Measurements from ENCODE around the gene SLC51A. TPM values are rescaled to one million over a fixed set of nuclear protein-coding genes. Genes with fewer than 3 reads are reported as not detected.

The SLC51A gene
- total RNA-seq, 1 donor from 2014 or later = not detected

DNA sequence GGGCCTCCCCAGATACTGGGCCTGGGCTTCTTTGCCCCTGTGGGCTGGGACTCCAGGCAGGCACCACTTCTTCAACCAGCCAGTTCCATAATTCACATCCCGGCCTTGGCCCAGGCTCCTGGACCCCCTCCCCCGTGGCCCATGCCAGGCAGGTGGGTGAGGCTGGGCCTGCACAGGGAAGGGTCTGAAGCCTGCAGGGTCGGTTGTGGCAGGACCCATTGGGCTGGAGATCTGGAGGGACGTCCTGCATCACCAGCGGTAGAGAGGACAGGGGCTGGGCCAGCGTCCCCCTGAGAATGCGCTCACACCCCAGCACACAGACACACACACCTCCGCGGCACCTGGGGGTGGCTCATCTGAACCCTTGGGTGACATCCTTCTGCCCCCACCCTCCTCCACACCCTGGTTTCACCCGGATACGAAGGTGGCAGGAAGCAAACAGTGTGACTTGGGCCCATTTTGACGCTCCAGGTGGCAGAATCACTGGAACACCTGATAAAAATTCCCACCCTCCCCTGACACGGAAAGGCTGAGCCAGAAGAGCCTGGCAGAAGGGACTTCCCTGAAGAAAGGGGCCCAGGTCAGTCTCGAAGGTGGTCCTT is 20.6 kb upstream of the SLC51A start:
- Mint-ChIP-seq H3K36me3 (ENCODE audit: low read depth, unreplicated experiment) (no peaks in the 10 kb centered on the region), H3K4me3 (ENCODE audit: unreplicated experiment) (no peak overlapping the region), H3K4me1 (ENCODE audit: low read depth, unreplicated experiment) (no peaks in the 10 kb centered on the region), H3K27me3 (ENCODE audit: low read depth, unreplicated experiment) (peaks cover 7% of the 10 kb centered on the region), H3K9me3 (ENCODE audit: unreplicated experiment) (no peaks in the 10 kb centered on the region), H3K27ac (ENCODE audit: unreplicated experiment) (no peak overlapping the region)
- Histone ChIP-seq H3K4me1 (ENCODE audit: insufficient read depth, low read length) (no peaks in the 10 kb centered on the region), H4K20me1 (ENCODE audit: insufficient read depth, low read length) (no peaks in the 10 kb centered on the region), H2AFZ (ENCODE audit: low read depth, low read length) (no peak overlapping the region), H3K79me2 (ENCODE audit: insufficient read depth, low read length) (no peaks in the 10 kb centered on the region), H3K4me2 (ENCODE audit: low read length) (no peak overlapping the region), H3K9me3 (ENCODE audit: insufficient read depth, low read depth, low read length) (no peaks in the 10 kb centered on the region), H3K9ac (ENCODE audit: low read length) (no peak overlapping the region), H3K27me3 (ENCODE audit: insufficient read depth, low read length) (no peaks in the 10 kb centered on the region), H3K27ac (ENCODE audit: low read depth, low read length) (no peak overlapping the region), H3K4me3 (ENCODE audit: insufficient read depth, low read depth, low read length) (no peak overlapping the region), H3K36me3 (ENCODE audit: insufficient read depth, low read length) (no peaks in the 10 kb centered on the region)
- DNase-seq (ENCODE audit: low read depth) (no peak), FAIRE-seq (no peak)
- TF ChIP-seq, protein P1, sequence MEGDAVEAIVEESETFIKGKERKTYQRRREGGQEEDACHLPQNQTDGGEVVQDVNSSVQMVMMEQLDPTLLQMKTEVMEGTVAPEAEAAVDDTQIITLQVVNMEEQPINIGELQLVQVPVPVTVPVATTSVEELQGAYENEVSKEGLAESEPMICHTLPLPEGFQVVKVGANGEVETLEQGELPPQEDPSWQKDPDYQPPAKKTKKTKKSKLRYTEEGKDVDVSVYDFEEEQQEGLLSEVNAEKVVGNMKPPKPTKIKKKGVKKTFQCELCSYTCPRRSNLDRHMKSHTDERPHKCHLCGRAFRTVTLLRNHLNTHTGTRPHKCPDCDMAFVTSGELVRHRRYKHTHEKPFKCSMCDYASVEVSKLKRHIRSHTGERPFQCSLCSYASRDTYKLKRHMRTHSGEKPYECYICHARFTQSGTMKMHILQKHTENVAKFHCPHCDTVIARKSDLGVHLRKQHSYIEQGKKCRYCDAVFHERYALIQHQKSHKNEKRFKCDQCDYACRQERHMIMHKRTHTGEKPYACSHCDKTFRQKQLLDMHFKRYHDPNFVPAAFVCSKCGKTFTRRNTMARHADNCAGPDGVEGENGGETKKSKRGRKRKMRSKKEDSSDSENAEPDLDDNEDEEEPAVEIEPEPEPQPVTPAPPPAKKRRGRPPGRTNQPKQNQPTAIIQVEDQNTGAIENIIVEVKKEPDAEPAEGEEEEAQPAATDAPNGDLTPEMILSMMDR (IDR thresholded peaks at IDR 0.05; ENCODE audit: insufficient read depth, low read depth, low read length) = no peak
- TF ChIP-seq EZH2 (IDR thresholded peaks at IDR 0.05; ENCODE audit: insufficient read depth, low read length) = no peak

- Mint-ChIP-seq H3K9me3 (ENCODE audit: unreplicated experiment) (no peaks in the 10 kb centered on the region), H3K4me3 (ENCODE audit: unreplicated experiment) (no peak overlapping the region), H3K27ac (ENCODE audit: unreplicated experiment) (no peak overlapping the region), H3K36me3 (ENCODE audit: low read depth, unreplicated experiment) (no peaks in the 10 kb centered on the region), H3K4me1 (ENCODE audit: low read depth, unreplicated experiment) (no peaks in the 10 kb centered on the region), H3K27me3 (ENCODE audit: low read depth, unreplicated experiment) (peaks cover 9% of the 10 kb centered on the region)
- Histone ChIP-seq H3K4me3 (ENCODE audit: insufficient read depth, low read depth, low read length) (no peak overlapping the region), H2AFZ (ENCODE audit: low read depth, low read length) (no peak overlapping the region), H3K4me1 (ENCODE audit: insufficient read depth, low read length) (peaks cover 3% of the 10 kb centered on the region), H3K9ac (ENCODE audit: low read length) (no peak overlapping the region), H3K36me3 (ENCODE audit: insufficient read depth, low read length) (no peaks in the 10 kb centered on the region), H3K27ac (ENCODE audit: low read depth, low read length) (no peak overlapping the region), H3K79me2 (ENCODE audit: insufficient read depth, low read length) (no peaks in the 10 kb centered on the region), H3K27me3 (ENCODE audit: insufficient read depth, low read length) (no peaks in the 10 kb centered on the region), H3K9me3 (ENCODE audit: insufficient read depth, low read depth, low read length) (no peaks in the 10 kb centered on the region), H3K4me2 (ENCODE audit: low read length) (no peak overlapping the region), H4K20me1 (ENCODE audit: insufficient read depth, low read length) (no peaks in the 10 kb centered on the region)
- TF ChIP-seq EZH2 (IDR thresholded peaks at IDR 0.05; ENCODE audit: insufficient read depth, low read length) = no peak
- TF ChIP-seq, protein P1 (IDR thresholded peaks at IDR 0.05; ENCODE audit: insufficient read depth, low read depth, low read length) = no peak
- DNase-seq (ENCODE audit: low read depth) (no peak), FAIRE-seq (no peak)
Measured at GRCh38 chr3:196197524-196197923, 18.8 kb upstream of the SLC51A start.

DNA sequence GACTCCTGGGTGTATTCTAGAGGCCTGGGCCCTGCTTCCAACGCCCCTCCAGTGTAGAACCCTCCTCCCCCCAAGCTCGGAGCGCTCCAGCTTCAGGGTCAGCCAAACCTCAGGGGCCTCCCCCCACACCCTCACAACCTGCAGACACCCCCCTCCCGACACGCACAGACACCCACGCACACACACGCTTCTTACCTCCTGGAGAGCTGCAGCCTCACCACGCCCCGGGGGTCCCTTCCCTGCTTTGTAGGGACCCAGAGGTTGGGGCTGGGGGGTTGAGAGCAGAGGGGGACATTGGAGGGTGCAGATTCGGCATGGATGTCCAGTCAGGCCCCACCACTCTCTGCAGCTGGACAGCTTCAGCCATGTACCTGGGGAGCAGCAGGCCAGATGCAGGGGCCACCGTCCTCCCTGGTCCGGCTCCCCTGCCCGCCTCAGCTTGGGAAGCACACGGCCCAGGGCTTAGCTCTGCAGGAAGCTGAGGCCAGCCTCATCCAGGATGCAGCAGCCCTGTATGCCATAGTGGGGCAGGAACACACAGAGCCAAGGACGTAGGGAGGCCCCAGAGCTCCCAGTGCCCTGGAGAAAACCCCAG is 18.2 kb upstream of the SLC51A start:
- Mint-ChIP-seq H3K27me3 (ENCODE audit: low read depth, unreplicated experiment) (peaks cover 9% of the 10 kb centered on the region), H3K36me3 (ENCODE audit: low read depth, unreplicated experiment) (no peaks in the 10 kb centered on the region), H3K9me3 (ENCODE audit: unreplicated experiment) (no peaks in the 10 kb centered on the region), H3K4me3 (ENCODE audit: unreplicated experiment) (no peak overlapping the region), H3K27ac (ENCODE audit: unreplicated experiment) (no peak overlapping the region), H3K4me1 (ENCODE audit: low read depth, unreplicated experiment) (no peaks in the 10 kb centered on the region)
- H3K4me3 ChIP-seq (ENCODE audit: insufficient read depth, low read depth, low read length) = no peak overlapping the region
- no peak overlapping the region for H3K27ac ChIP-seq (ENCODE audit: low read depth, low read length)
- H3K4me2 ChIP-seq (ENCODE audit: low read length) = no peak overlapping the region
- H2AFZ ChIP-seq (ENCODE audit: low read depth, low read length) = no peak overlapping the region
- FAIRE-seq (no peak), DNase-seq (ENCODE audit: low read depth) (no peak)
- H3K36me3 ChIP-seq (ENCODE audit: insufficient read depth, low read length) = no peaks in the 10 kb centered on the region
- TF ChIP-seq, protein P1 (IDR thresholded peaks at IDR 0.05; ENCODE audit: insufficient read depth, low read depth, low read length) = no peak
- TF ChIP-seq EZH2 (IDR thresholded peaks at IDR 0.05; ENCODE audit: insufficient read depth, low read length) = no peak
- H3K27me3 ChIP-seq (ENCODE audit: insufficient read depth, low read length) = no peaks in the 10 kb centered on the region
- no peaks in the 10 kb centered on the region for H3K9me3 ChIP-seq (ENCODE audit: insufficient read depth, low read depth, low read length)
- H3K4me1 ChIP-seq (ENCODE audit: insufficient read depth, low read length) = peaks cover 5% of the 10 kb centered on the region
- H3K9ac ChIP-seq (ENCODE audit: low read length) = no peak overlapping the region
- no peaks in the 10 kb centered on the region for H4K20me1 ChIP-seq (ENCODE audit: insufficient read depth, low read length)
- no peaks in the 10 kb centered on the region for H3K79me2 ChIP-seq (ENCODE audit: insufficient read depth, low read length)

Data from astrocyte (in vitro differentiated cells and primary cell).